Epithelial cell of proximal tubule (primary cell): ENCODE data around the gene LRMDA. TPM values are rescaled to one million over a fixed set of nuclear protein-coding genes. Genes with fewer than 3 reads are reported as not detected.

Experiments
- DNase-seq: peaks from one replicate; pipeline ENCODE4 v3.0.0-alpha.2; 2011; ENCODE audit warnings: low read depth
- H3K4me3 ChIP-seq: 2 replicates; pipeline ENCODE4 v1.5.1; 2011; ENCODE audit warnings: low read depth, mild to moderate bottlenecking, low read length
- total RNA-seq: library from RNA; depleted of rRNA; stranded (reverse); fragments of >200 nt; gene quantifications from 2 replicates; pipeline ENCODE4 v1.2.3, GENCODE V29; 2015
- TF ChIP-seq, protein P1 (sequence below): conservative IDR thresholded peaks from 2 replicates; pipeline ENCODE4 v1.5.1; 2012; ENCODE audit warnings: low read depth, mild to moderate bottlenecking, low read length

LRMDA gene
- total RNA-seq, 1 donor from 2014 or later, result 0.75 TPM

DNA sequence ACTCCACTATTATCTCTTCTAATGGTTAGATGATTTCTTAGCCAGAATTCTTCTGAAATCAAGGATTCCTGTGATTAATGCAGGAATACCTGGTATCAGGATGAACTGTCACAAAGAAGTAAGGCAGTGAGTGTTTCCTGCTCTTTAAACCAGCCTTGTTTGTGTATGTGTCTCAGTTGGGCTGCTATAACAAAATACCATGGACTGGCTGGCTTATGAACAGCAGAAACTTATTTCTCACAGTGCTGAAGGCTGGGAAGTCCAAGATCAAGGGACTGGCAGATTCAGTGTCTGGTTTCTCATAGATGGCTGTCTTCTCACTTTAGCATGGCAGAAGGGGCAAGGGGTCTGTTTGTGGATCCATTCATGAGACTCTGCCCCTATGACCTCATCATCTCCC lies 42.7 kb downstream of the LRMDA start:
- DNase-seq, result no peak
- H3K4me3 ChIP-seq, result no peak overlapping the region
- TF ChIP-seq, protein P1, sequence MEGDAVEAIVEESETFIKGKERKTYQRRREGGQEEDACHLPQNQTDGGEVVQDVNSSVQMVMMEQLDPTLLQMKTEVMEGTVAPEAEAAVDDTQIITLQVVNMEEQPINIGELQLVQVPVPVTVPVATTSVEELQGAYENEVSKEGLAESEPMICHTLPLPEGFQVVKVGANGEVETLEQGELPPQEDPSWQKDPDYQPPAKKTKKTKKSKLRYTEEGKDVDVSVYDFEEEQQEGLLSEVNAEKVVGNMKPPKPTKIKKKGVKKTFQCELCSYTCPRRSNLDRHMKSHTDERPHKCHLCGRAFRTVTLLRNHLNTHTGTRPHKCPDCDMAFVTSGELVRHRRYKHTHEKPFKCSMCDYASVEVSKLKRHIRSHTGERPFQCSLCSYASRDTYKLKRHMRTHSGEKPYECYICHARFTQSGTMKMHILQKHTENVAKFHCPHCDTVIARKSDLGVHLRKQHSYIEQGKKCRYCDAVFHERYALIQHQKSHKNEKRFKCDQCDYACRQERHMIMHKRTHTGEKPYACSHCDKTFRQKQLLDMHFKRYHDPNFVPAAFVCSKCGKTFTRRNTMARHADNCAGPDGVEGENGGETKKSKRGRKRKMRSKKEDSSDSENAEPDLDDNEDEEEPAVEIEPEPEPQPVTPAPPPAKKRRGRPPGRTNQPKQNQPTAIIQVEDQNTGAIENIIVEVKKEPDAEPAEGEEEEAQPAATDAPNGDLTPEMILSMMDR, result no peak

DNA sequence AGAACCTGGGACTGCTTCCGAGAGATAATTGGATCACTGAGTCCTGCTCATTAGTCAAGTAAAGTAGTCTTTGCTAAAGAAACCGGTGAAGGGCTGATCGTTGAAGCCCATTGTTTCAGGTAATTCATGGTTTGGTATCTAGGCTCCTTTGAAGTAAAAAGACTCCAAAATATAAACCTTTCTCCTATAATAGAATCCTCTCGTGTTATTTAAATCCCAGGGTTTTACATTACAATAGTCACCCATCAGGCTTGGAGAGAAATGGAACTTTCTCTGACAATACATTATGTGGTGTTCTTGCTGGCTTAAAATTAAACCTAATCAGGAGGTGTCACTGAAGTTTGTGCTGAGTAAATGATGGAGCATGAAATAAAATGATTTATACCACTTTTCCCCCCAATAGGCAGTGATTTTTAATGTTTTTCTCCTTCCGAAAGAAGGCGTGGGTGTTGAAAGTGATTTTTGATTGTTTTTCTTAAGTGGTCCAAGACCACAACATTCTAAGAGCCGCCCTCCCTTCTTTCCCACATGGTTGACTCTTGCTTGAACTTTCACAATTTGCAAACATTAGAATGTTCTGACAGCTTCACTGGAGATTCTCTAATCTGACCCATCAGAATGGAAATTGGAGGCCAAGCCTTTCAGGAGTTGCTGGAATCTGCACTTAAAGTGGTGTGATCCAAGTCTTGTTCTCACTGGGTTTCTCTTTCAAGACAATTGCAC lies 44.2 kb downstream of the LRMDA start:
- H3K4me3 ChIP-seq, result no peak overlapping the region
- TF ChIP-seq, protein P1, result no peak
- no peak for DNase-seq

DNA sequence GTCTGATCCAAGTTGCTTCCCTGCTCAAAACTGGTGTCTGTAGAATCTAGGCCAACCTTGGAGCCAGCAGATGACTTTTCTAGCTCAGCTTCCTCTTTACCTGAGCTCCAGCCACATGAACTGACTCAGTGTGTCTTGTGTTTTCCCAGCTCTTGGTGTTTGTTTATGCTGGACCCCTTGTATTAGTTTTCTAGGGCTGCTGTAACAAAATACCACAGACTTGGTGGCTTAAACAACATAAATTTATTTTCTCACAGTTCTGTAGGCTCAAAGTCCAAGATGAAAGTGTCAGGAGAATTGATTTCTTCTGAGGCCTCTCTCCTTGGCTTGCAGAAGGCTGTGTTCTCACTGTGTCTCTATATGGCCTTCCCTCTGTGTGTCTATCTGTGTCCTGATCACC lies 45.1 kb downstream of the LRMDA start:
- TF ChIP-seq, protein P1, result no peak
- DNase-seq, result no peak
- no peak overlapping the region for H3K4me3 ChIP-seq

DNA sequence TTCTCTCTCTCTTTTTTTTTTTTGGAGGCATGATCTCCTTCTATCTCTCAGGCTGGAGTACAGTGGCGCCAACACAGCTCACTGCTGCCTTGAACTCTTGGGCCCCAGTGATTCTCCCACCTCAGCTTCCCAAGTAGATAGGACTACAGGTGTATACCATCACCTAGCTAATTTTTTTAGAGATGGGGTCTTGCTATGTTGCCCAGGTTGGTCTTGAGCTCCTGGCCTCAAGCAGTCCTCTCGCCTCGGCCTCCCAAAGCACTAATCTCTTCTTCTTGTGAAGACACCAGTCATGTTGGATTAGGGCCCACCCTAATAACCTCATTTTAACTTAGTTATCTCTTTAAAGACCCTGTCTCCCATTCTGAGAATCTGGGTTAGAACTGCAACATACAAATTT lies 45.6 kb downstream of the LRMDA start:
- no peak for DNase-seq
- TF ChIP-seq, protein P1, result no peak
- H3K4me3 ChIP-seq, result no peak overlapping the region

DNA sequence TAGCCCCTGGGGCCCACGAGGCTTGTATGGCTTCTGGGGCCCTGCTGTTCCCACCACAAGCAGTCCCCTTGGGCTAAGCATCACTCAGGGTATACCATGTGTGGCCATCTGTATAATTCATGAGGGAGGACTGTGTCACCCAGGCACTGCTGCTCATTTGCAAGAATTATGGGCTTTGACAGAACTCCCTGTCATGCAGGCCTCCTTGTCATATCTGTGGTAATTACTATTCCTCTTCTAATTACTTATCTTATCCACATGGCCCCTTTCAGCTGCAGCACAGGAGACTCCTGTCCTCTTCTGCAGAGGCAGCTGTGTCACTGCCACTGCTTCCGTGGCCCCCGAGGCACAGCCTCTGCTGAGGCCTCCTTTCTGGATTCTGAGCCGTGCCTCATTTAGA lies 46.3 kb downstream of the LRMDA start:
- H3K4me3 ChIP-seq, result no peak overlapping the region
- no peak for DNase-seq
- TF ChIP-seq, protein P1, result no peak

DNA sequence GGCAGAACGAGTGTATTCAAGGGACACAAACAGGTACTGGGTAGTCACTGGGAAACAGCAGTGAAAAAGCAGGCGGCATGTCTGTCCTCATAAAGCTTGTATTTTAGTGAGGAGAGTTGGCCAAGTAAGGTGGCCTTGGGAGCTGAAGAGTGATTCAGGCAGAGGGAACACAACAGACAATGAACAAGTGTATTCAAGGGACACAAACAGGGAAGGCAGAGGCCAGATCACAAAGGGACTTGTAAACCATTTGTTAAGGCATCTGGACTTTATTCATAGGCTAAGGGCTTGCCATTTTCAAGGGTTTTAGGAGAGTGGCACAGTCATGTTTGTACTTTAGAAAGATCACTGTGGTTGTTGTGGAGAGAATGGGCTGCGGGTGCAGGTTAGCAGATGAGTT lies 49.0 kb downstream of the LRMDA start:
- no peak for DNase-seq
- TF ChIP-seq, protein P1, result no peak
- no peak overlapping the region for H3K4me3 ChIP-seq

DNA sequence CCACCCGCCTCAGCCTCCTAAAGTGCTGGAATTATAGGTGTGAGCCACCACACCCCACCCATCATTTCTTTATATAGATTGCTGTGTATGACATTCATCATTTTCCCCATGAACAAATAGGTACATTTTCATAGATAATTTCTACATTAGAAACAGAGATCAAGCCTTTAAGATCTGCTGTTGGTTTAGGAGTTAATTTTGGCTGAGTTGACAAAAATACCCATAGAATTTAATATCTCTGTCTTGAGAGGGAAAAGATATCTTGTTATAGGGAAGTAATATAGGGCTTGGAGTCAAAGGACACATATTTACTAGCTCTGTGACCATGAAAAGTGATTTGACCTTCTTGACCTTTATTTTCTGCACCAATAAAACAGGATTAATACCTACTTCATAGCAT lies 51.8 kb downstream of the LRMDA start:
- no peak for DNase-seq
- no peak overlapping the region for H3K4me3 ChIP-seq
- TF ChIP-seq, protein P1, result no peak
